Measurements from ENCODE around the gene PRPF19.
"Not testable (repeated sequence)": the region's sequence is repeated elsewhere in the genome, so short reads cannot be mapped to it uniquely, and the experiment has no call there.

Gene PRPF19

DNA sequence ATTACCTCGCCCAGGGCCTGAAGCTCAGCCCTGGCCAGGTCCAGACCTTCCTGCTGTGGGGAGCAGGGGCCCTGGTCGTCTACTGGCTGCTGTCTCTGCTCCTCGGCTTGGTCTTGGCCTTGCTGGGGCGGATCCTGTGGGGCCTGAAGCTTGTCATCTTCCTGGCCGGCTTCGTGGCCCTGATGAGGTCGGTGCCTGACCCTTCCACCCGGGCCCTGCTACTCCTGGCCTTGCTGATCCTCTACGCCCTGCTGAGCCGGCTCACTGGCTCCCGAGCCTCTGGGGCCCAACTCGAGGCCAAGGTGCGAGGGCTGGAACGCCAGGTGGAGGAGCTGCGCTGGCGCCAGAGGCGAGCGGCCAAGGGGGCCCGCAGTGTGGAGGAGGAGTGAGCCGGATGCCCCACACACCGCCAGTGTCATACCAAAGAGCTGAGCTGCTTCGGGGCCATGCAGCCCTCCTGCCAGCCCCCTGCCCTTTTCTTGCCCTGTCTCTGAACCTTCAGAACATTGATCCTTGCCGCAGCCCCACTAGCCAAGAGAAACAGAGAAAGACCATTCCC, 15.5 kb upstream of the PRPF19 start:
- DNase-seq: no peak

DNA sequence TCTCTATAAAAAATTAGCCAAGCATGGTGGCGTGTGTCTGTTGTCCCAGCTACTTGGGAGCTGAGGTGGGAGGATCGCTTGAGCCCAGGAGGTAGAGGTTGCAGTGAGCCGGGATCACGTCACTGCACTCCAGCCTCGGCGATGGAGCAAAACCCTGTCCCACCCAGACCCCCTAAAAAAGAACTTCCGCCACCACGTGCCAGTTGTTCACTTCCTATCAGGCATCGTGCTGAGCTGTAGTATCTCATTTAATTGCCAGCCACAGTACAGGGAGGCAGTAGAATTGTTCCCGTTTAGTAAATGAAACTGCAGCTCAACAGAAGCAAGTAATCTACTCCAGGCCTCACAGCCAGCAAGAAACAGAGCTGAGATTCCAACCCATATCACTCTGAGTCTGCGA, 14.9 kb upstream of the PRPF19 start:
- DNase-seq: no peak

DNA sequence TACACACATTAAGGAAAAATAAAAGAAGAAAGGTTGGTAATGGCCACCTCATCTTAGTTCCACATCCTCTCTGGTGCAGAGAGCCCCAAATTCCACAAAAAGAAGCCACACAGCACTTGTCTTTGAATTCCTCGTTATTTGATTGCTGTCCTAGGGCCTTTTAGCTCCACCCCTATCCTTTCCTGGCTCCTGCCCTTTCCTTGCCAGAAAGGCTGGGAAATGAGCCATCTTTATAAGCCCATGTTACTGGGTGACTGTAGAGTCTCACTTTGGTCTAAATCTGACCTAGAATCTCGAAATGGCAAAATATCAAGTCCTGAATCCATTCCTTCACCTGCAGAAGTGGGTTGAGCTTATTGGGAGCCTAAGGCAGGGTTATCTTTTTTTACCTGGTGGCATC, 13.6 kb upstream of the PRPF19 start:
- DNase-seq: no peak

DNA sequence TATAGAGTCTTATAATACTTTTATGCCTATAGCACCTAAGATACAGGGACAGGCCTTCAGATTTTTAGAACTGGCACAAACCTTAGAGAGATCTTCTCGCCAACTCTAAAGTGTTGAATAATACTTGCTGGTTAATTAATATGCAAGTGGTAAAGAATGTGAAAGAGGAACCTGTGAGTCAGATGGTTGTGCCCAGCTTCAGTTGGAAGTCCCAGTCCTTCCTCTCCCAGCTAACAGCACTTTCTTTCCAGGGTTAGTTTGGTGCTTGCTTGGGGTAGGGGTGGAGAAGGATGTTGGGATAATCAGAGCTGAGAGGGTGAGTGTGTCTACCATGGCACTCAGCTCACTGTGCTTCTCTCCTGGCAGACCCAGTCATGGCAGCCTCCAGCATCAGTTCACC, 12.9 kb upstream of the PRPF19 start:
- DNase-seq: no peak

DNA sequence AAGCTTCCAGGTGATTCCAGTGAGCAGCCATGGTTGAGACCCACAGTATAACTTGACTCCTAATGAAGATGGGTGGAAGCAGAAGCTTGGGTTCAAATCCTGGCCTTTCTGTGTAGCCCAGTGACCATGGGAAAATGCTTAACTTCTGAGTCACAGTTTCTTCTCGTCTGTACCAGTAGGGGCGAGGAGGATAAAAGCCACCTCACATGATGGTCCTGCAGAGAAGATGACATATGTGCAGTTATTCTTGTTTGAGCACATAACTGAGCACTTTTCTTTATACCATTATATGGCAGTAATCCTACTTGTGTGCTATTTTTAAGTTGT, 12.5 kb upstream of the PRPF19 start:
- no peak for DNase-seq

DNA sequence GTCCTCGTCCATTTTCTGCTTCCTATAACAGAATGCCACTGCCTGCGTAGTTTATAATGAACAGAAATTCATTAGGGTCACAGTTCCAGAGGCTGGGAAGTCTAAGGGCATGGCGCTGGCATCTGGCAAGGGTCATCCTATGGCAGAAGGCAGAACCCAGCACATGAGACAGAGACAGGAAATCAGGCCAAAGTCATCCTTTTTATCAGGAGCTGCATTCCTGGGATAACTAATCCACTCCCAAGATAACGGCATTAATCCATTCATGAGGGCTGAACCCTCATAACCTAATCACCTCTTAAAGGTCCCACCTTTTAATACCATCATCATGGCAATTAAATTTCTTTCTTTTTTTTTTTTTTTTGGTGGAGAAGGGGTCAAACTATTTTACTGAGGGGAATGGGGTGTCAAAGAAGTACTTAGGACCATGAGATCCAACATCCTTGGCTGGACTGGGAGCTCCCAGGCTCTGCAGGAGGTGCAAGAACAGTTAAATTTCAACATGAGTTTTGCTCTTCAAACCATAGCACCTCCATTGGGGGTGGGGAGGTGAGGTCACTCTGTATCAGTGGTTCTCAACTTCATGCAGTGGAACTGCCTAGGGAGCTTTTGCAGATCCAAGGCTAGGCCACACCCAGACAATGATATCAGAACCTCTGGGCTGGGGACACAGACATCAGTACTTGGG, 12.0 kb upstream of the PRPF19 start:
- DNase-seq: no peak

DNA sequence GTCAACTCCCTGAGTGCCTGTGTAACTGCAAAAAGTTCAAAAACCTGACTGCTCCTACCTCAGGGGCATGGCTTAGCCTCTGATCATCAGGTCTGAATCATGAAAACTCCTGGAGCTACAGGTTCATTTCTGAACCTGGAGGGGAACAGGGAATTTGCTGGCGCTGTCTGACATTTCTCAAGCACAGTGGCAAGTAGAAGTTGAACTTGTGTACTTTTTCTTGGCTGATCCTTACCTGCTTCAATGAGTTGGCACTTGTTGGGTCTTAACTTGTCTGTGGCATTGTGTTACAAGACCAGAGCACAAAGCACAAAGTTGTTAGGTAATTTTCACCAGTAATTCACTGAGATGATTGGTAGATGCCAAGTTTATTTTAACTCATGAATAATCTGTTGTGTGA, 10.9 kb upstream of the PRPF19 start:
- DNase-seq: no peak

DNA sequence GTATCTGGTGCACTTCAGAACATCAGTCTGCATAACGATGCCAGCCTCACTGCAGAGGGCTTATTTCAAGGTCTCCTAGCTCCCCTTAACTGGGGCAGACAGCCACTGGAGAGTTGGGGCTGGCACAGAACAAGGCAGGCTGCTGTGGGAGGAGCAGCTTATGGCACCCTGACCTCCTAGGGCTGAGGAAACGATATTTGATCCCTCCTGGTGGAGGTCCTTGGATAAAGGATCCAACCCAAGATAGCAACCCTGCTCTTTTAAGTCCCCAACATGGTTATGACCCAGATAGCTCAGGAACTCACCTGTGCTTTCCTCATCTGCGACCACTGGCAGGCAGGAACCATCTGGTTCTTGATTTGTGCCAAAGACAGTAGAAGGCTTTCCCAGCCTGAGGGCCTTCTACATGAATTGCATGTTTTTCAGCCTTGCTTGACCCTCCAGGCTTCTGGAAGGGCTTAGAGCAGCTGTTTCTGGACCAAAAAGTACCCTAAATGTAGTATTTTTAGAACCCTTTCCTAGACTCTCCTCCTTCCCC, 10.4 kb upstream of the PRPF19 start:
- DNase-seq: no peak

DNA sequence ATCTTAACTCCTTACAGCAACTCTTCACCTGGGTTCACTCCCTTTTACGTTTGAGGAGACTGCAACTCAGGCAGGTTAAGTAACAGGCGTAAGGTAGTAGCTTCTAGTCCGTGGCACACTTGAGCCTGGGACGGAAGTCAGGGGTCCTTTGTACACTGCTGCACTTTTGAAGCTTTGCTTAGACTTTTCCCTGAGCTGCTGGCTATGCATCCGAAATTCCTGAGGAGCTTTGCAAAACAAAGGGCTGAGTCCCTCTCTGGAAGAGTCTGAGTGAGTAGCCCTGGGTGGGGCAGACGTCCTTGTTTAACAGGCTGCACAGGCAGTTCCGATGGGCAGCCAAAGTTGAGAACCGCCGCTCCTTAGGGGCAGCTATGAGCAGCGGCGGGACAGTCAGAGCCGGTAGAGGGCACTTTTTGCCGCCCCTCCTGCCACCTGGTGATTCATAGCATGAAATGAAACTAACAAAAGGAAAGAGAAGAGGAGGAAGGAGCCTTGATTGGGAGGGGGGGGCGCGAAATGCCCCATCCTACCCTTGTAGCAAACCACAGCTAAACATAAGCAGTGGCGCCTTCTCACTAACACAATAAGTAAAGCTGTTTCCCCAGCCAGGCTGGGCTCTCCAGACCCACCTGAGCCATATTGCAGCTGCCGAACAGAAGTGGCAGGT, 9.0 kb upstream of the PRPF19 start:
- DNase-seq: peak; percentile 77

DNA sequence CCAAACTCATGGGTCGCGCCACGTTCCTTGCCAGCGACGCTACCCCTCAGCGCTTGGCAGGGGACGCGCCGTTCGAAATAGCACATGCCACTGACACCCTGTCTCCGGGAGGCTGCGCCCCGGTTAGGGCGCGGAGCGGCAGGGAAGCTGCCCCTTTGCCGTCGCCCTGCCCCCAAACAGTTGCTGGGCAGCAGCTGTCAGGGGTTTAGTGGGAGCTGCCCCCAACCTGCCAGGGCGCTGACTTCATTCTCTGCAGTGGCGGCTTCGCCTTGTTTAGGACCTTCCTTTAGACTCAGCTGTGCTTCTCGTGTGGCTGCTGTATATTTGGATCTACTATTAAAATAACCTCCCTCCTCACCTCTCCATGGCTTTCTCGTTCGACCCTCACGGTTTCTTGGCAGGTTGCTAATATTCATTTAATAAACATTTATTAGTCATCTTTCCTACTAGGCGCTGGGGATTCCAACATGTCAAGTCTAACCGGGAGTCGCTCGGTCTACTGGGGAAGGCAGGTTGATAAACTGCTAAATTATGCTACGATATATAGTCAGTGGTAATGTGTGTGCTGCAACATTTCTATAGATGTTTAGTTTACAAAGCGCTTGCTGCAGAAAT, 8.4 kb upstream of the PRPF19 start:
- DNase-seq: peak; percentile 28

DNA sequence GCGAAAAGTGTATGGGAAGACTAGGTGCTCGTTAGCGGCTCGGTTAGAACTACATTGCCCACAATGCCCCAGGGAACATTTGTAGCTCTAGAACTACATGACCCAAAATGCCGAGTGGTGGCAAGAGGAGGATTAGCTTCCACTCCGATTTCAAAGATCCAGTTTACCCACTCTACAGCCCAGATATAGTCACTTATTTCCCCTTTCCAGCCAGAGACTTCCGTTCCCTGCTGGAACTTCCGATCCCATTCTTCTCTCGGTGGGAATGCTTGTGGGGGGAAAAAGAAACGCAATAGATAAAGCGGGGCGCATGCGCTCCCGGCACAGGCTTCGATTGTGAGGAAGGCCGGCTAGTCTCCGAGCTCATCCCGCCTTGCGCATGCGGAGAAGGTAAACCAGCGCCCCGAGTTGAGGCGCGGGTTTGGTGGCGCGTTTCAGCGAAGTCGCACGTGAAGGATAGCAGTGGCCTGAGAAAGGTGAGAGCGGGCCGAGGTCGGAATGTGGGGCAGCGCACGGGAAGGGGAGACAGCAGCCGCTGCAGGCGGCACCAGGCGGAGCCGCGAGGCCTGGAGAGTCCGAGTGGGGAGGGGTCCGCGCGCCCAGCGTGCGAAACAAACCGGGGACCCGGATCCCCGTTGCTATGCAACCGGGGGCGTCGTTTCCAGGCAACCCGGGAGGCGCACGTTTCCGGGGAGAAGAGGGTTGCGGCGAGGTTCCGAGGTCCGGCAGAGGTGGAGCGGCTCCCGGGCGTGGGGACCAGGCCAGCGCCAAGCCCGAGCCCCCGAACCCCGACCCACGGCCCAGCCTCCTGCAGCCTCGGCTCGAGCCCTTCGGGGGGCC, 7.6 kb upstream of the PRPF19 start, which contains the start of gene TMEM109:
Gene TMEM109 (plus strand): TSS at position 366 of the 840 bp plus-strand sequence. CDS start 5,536 bp downstream, outside the sequence.
- peak; percentile 88 for DNase-seq

DNA sequence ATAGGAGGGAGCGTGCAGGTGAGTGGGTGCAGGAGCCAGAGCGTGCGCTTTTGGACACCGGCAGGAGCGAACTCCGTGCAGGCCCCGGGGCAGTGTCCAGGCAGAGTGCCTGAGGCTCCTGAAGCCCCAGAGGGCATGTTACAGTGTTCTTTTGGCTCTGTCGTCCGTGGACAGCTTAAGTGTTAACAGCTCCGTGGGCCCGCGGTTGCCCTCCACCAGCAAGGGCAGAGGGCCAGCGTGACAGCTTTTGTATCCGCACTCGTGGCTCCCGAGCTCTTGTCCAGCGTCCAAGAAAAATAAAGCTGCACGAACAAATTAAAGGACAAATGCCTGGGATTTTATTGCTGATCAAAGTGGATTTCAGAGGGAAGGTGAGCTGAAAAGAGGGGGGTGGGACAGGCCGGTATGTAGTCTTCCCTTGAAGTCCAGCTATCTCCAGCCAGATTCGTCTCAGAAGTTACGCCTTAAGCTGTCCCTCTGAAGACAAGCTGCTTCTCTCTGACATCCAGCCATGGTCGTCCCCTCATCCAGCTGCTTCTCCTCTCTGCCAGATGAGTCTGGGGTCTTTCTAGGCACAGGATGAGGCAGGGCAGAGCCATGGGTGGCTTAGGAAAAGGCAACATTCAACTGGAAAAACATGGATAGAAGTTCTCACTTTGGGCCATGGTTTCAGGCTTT, 6.6 kb upstream of the PRPF19 start:
- DNase-seq: no peak

DNA sequence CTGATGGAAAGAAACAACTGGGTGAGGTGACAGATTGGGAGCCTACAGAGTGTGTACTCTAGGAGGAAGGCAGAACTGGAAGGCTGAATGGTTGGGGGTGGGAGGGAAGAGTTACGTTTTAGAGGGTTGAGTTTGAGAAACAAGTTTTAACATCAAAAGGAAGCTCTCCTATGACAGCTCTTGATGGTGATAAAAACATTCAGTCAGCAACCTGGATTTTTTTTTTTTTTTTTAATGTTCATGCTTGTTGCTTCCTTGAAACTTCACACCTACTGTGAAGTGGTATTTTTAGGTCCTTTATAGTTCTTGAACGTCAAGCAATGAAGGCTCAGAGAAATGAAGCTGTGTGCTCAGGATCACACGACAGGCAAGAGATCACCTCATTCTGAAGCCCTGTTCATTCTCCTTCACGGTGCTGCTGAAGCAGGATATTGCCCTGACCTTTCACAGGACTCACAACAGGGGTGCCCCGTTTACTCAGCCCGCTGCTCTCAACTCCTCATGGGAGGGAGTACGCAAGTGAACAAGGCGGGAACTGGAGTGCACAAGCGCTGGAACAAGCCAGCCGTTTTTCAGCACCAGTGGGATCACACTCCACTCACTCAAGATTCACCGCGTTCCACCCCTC, 6.0 kb upstream of the PRPF19 start:
- no peak for DNase-seq

DNA sequence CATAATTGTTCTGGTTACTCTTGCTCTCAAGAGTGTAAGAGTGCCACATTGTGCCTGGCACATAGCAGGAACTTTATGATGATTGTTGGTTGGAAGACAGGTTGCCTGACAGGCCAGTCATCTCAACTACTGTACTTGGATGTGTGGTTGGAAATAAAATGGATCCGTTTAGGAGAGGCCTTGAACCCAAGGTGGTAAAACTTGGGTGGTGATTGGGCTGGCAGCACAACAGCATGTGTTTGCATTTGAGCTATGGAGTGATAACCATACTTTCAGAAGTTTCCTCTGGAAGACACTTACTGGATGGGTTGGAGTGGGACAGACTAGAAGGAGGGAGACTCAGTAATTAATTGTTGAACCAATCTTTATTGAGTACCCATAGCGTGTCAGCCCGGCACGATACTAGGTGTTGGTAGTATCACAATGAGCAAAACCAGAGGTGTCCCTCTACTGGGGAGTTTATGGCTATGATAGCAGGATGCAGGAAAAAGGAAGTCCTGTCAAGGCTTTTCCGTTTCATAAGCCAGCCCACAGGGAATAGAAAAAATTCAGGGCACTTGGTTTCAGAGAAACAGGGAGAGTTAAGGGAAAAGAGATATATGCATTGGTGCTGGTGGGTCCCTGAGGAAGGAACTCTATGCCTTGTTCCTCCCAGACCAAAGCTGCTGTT, 4.5 kb upstream of the PRPF19 start:
- no peak for DNase-seq

DNA sequence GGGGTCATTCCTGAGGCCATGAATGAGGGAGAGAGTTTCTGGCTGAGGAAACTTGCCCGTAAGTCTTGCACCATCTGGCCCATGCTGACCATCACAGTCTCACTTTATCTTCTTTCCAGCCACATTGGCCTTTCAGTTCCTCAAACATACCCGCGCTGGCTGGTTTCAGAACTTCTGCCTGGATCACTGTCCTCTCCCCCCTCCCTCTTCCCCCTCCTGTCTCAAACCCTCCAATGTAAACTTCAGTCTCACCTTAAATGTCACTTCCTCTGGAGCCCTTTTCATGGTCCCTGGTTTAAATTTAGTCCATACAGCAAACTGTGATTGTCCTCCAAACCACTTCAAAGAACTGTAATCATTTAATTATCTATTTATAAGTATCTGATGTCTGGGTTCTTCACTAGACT, 3.9 kb upstream of the PRPF19 start:
- no peak for DNase-seq

DNA sequence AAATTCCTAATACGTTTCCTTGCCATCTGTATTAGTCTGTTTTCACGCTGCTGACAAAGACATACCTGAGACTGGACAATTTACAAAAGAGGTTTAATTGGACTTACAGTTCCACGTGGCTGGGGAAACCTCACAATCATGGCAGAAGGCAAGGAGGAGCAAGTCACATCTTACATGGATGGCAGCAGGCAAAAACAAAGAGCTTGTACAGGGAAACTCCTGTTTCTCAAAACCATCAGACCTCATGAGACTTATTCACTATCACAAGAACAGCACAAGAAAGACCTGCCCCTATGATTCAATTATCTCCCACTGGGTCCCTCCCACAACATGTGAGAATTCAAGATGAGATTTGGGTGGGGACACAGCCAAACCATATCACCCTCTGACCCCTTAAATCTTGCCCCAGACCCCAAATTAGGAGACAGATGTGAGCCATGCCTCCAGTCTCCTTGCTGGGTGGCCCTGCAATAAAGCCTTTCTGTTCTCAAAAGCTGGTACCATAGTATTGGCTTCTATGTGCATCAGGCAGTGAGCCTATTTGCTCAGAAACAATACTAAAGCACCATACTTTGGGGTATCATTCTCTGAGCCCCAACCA, 3.4 kb upstream of the PRPF19 start:
- DNase-seq: not testable (repeated sequence)

DNA sequence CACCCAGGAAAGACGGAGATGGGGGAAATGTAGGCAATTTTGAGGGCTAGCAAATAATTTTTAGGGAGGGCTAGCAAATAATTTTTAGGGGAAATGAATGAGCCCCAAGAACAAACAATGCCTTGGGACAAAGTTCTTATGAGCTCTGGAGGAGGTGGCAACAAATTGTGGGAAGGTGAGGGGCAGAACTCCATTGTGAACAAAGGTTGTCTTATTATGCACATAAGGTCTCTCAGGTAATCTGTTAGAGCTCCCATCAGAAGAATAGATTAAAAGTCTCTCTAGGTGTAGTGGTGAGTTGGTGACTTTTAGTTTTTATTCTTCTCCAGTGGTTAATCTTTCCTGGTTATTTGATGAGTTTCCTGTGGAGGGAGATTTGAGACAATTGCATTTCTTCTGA, 2.4 kb upstream of the PRPF19 start:
- DNase-seq: no peak

DNA sequence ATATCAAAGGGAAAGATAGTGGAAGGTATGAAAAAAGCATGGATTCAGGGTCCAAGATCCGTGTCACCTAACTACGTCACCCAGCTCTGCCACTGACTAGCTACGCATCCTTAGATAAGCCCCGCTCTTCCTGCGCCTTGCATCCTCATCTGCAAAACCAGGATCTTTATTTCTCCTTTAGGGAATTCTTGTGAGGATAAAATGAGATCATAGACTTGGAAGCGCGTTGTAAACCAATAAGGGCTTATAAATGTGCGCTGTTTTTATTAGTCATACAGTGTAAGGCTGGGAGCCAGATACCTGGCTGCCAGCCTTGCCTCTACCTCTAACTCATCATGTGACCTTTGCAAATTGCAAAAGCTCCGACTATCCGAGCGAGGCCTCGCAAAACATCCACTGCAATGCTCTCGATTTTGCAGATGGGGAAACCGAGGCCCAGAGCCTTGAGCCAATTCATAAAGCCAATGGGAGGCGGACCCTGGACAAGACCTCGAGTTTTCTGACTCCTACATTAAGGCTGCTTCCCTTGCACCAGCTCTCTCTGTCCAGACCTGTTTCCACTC, 753 bp downstream of the PRPF19 start:
- no peak for DNase-seq

DNA sequence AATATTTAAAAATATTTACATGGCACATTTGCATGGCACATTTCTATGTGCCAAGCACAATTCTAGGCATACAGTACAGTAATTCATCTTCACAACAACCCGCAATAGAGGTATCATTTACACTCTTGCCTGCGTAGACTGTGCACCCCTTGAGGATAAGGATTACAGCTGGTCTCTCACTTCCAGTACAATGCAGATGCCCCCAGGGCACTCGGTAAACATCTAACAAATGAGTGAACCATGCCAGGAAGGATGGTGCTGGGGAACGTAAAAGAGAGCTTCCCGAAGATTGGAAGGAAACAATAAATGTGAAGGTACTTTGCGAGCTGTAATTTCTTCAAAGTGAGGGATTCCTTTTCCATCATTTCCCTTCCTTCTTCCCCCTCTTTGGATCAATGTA, 1.3 kb downstream of the PRPF19 start:
- DNase-seq: no peak

DNA sequence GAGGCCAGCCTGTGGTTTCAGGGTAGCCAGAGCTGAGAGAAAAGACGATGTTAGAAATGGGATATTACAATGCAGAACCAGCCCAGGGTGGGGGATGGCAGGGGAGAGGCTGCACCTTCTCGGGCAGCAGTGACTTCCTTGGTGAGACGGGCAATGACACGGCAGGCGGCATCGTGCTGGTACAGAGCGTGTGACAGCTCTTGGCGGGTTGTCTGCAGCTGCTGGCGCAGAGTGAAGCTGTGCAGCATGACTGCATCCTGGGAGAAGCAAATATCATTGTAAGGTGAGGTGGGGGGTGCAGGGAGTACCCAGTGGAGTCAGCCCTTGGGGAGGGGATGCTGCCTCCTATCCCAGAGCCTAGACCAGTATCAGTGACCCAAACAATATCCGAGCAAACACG, 3.8 kb downstream of the PRPF19 start:
- no peak for DNase-seq

All from stimulated activated naive CD4-positive, alpha-beta T cell treated with Interleukin-2 at 50 U/mL for 16 hours (primary cell).